HG02870 (cell line): Measurements from ENCODE around the gene SLC25A14.
A peak's percentile ranks its signal among the peaks of the same experiment; 100 is the strongest.

ENCODE experiments used
- ATAC-seq: cut with Tn5 transposase; IDR thresholded peaks from one replicate; pipeline ENCODE4 v1.9.1; 2021; ENCODE audit warnings: mild to moderate bottlenecking, moderate library complexity; ENCODE audit not compliant: unreplicated experiment

Gene SLC25A14

GRCh38 chrX:130376077-130376476 is 36.4 kb downstream of the SLC25A14 start:
- ATAC-seq, result no peak

GRCh38 chrX:130378024-130378669 is 38.4 kb downstream of the SLC25A14 start:
- no peak for ATAC-seq

- no peak for ATAC-seq
Measured at GRCh38 chrX:130385520-130385919, 45.8 kb downstream of the SLC25A14 start, which contains the start of gene GPR119. Gene GPR119, minus strand, starts transcription at chrX:130385674. Its CDS starts 227 bp downstream, at chrX:130385447.

- no peak for ATAC-seq
Measured at GRCh38 chrX:130386408-130386808, 46.7 kb downstream of the SLC25A14 start.

- no peak for ATAC-seq
Measured at GRCh38 chrX:130393451-130394074, 53.8 kb downstream of the SLC25A14 start.

- no peak for ATAC-seq
Measured at GRCh38 chrX:130395341-130395740, 55.6 kb downstream of the SLC25A14 start.

- ATAC-seq, result peak; percentile 90
Measured at GRCh38 chrX:130401415-130402207, 61.9 kb downstream of the SLC25A14 start, which contains the start of gene RBMX2. Gene RBMX2, plus strand, starts transcription at chrX:130401987. Its CDS starts 46 bp downstream, at chrX:130402033.

GRCh38 chrX:130402208-130402684 is 62.5 kb downstream of the SLC25A14 start:
- no peak for ATAC-seq

- no peak for ATAC-seq
Measured at GRCh38 chrX:130413415-130413814, 73.7 kb downstream of the SLC25A14 start.

- ATAC-seq, result no peak
Measured at GRCh38 chrX:130414800-130415199, 75.1 kb downstream of the SLC25A14 start.

GRCh38 chrX:130415201-130415600 is 75.5 kb downstream of the SLC25A14 start:
- no peak for ATAC-seq

- no peak for ATAC-seq
Measured at GRCh38 chrX:130416785-130417184, 77.1 kb downstream of the SLC25A14 start.

- ATAC-seq, result no peak
Measured at GRCh38 chrX:130418066-130418465, 78.3 kb downstream of the SLC25A14 start.

GRCh38 chrX:130418740-130419139 is 79.0 kb downstream of the SLC25A14 start:
- ATAC-seq, result no peak

GRCh38 chrX:130419263-130419662 is 79.5 kb downstream of the SLC25A14 start:
- ATAC-seq, result no peak
